ENCODE measurements around the gene MITD1. TPM values are rescaled to one million over a fixed set of nuclear protein-coding genes. Genes with fewer than 3 reads are reported as not detected.
A peak's percentile ranks its signal among the peaks of the same experiment; 100 is the strongest.

The MITD1 gene
- polyA plus RNA-seq (83.1 and 87.7 TPM in 2 replicates), polyA minus RNA-seq (21.8 and 22.6 TPM in 2 replicates)

DNA sequence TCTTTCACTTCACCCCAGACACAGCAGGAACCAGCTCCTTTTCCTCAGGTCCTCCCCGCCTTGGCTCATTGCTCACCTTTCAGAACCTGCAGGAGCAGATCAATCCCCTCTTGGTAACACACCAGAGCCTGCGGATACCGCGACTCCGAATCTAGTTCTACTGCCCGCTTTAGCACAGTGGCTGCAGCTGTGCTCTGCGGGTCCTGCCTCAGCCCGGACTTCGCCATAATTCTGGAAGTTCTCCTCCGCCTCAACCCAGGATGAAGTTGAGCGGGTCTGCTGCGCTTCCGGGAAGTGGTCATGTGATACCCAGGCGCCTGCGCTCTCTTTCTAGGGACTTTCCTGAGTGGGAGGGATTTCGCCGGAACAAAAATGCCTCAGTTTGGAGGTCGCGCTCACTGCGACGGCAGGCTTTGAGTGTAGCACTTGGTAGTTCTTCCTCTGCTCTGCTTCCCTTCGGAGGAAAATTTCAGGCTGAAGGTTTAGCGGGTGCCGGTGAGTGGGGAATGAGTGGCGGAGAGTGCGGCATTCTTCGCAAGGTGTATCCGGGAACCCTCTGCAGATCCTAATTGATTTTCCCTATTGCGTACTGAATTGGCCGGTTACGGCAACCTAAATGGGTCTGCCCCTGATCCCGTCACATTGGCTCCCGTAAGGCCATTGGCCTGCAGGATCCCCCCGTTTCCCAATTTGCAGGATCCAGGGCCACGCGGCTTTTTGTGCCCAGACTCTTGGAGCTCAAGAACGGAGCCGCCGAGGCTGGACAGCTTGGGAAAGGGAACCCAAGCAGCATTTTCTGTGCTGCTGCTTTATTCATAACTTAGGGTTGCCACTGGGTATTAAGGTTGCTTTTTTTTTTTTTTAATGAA lies at the start of gene MITD1, which contains the start of gene MRPL30:
MITD1 (minus strand) TSS at position 304 of the 869 bp plus-strand sequence; CDS start at position 227, 77 bp downstream.
MRPL30 (plus strand) TSS at position 430 of the 869 bp plus-strand sequence. CDS start 5,020 bp downstream, outside the sequence.
- H3K27me3 ChIP-seq (ENCODE audit: insufficient read depth, low read depth, low read length), result no peaks in the 10 kb centered on the region
- TF ChIP-seq POLR2AphosphoS5 (IDR thresholded peaks at IDR 0.05) (peak; percentile 85), TAF1 (IDR thresholded peaks at IDR 0.05; ENCODE audit: low read depth) (peak; percentile 99), EZH2 (IDR thresholded peaks at IDR 0.05; ENCODE audit: borderline replicate concordance, insufficient read depth, low read length, poor library complexity, severe bottlenecking) (no peak), SMC3 (conservative IDR thresholded peaks at IDR 0.05; ENCODE audit: poor library complexity) (peak; percentile 54), EP300 (conservative IDR thresholded peaks at IDR 0.05; ENCODE audit: poor library complexity, severe bottlenecking) (peak; percentile 72), MXI1 (conservative IDR thresholded peaks at IDR 0.05; ENCODE audit: poor library complexity, severe bottlenecking) (peak; percentile 85), RAD21 (conservative IDR thresholded peaks at IDR 0.05) (peak; percentile 33)
- TF ChIP-seq, protein P1, sequence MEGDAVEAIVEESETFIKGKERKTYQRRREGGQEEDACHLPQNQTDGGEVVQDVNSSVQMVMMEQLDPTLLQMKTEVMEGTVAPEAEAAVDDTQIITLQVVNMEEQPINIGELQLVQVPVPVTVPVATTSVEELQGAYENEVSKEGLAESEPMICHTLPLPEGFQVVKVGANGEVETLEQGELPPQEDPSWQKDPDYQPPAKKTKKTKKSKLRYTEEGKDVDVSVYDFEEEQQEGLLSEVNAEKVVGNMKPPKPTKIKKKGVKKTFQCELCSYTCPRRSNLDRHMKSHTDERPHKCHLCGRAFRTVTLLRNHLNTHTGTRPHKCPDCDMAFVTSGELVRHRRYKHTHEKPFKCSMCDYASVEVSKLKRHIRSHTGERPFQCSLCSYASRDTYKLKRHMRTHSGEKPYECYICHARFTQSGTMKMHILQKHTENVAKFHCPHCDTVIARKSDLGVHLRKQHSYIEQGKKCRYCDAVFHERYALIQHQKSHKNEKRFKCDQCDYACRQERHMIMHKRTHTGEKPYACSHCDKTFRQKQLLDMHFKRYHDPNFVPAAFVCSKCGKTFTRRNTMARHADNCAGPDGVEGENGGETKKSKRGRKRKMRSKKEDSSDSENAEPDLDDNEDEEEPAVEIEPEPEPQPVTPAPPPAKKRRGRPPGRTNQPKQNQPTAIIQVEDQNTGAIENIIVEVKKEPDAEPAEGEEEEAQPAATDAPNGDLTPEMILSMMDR (IDR thresholded peaks at IDR 0.05; ENCODE audit: poor library complexity, severe bottlenecking), result no peak
- TF ChIP-seq, protein P2, sequence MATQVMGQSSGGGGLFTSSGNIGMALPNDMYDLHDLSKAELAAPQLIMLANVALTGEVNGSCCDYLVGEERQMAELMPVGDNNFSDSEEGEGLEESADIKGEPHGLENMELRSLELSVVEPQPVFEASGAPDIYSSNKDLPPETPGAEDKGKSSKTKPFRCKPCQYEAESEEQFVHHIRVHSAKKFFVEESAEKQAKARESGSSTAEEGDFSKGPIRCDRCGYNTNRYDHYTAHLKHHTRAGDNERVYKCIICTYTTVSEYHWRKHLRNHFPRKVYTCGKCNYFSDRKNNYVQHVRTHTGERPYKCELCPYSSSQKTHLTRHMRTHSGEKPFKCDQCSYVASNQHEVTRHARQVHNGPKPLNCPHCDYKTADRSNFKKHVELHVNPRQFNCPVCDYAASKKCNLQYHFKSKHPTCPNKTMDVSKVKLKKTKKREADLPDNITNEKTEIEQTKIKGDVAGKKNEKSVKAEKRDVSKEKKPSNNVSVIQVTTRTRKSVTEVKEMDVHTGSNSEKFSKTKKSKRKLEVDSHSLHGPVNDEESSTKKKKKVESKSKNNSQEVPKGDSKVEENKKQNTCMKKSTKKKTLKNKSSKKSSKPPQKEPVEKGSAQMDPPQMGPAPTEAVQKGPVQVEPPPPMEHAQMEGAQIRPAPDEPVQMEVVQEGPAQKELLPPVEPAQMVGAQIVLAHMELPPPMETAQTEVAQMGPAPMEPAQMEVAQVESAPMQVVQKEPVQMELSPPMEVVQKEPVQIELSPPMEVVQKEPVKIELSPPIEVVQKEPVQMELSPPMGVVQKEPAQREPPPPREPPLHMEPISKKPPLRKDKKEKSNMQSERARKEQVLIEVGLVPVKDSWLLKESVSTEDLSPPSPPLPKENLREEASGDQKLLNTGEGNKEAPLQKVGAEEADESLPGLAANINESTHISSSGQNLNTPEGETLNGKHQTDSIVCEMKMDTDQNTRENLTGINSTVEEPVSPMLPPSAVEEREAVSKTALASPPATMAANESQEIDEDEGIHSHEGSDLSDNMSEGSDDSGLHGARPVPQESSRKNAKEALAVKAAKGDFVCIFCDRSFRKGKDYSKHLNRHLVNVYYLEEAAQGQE (IDR thresholded peaks at IDR 0.05; ENCODE audit: borderline replicate concordance), result peak; percentile 98

DNA sequence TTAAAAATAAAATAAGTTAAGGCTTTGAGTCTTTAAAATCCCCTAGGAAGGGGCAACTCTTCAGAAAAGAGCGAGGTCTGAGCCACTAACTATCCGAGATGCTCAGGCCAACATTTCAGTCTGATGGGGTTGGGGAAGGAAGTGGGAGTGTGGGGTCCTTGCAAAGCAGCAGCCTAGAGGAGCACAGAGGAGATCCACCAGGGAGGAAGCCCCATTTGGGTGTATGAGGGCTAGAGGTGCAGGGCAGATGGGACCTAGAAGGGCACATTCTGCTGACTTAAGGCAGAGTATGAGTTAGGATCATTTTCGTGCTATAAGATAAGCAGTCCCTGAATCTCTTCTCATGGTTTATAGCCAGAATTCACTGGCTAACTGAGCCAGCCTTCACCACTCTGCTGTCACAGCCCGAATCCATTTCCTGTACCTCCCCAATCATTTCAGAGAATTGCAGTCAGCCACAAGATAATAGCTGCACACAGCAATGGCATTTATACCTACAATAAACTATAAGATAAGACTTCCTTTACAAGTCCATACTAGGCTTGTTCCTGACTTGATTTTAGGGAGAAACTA lies 37.2 kb upstream of the MITD1 start:
- Histone ChIP-seq H3K4me3 (ENCODE audit: low read length) (no peak overlapping the region), H4K20me1 (ENCODE audit: insufficient read depth) (no peaks in the 10 kb centered on the region), H3K27ac (ENCODE audit: low read length) (no peak overlapping the region), H3K9me3 (ENCODE audit: low read length) (no peaks in the 10 kb centered on the region), H2AFZ (ENCODE audit: low read depth, low read length) (no peak overlapping the region), H3K27me3 (ENCODE audit: insufficient read depth, low read depth, low read length) (no peaks in the 10 kb centered on the region), H3K79me2 (replicated peaks; ENCODE audit: insufficient read depth, low read length) (no peaks in the 10 kb centered on the region), H3K4me2 (ENCODE audit: low read length) (no peak overlapping the region), H3K36me3 (ENCODE audit: insufficient read depth, low read length) (no peaks in the 10 kb centered on the region), H3K9ac (ENCODE audit: low read length) (no peak overlapping the region), H3K9me2 (ENCODE audit: insufficient read depth, low read length) (no peaks in the 10 kb centered on the region), H3F3A (ENCODE audit: insufficient read depth, low read length, poor library complexity, severe bottlenecking) (no peaks in the 10 kb centered on the region)
- TF ChIP-seq EZH2 (IDR thresholded peaks at IDR 0.05; ENCODE audit: borderline replicate concordance, insufficient read depth, low read length, poor library complexity, severe bottlenecking), result no peak
- TF ChIP-seq, protein P2 (IDR thresholded peaks at IDR 0.05; ENCODE audit: borderline replicate concordance), result no peak
- no peak for TF ChIP-seq POLR2AphosphoS5 (IDR thresholded peaks at IDR 0.05)
- no peak for TF ChIP-seq TAF1 (IDR thresholded peaks at IDR 0.05; ENCODE audit: low read depth)
- TF ChIP-seq EP300 (conservative IDR thresholded peaks at IDR 0.05; ENCODE audit: poor library complexity, severe bottlenecking), result no peak

More for the DNA sequence above, at the start of gene MITD1, which contains the start of gene MRPL30:
- peak within 1 kb of the TSS; percentile 82 for H3K27ac ChIP-seq (ENCODE audit: low read length)
- no peaks in the 10 kb centered on the region for H3K9me3 ChIP-seq (ENCODE audit: low read length)
- peak within 1 kb of the TSS; percentile 98 for H3K4me2 ChIP-seq (ENCODE audit: low read length)
- peak within 1 kb of the TSS; percentile 87 for H3K4me3 ChIP-seq (ENCODE audit: low read length)
- peak within 1 kb of the TSS; percentile 77 for H3K9ac ChIP-seq (ENCODE audit: low read length)
- no peaks in the 10 kb centered on the region for H3K36me3 ChIP-seq (ENCODE audit: insufficient read depth, low read length)
- peak within 1 kb of the TSS; percentile 78 for H2AFZ ChIP-seq (ENCODE audit: low read depth, low read length)
- H3K9me2 ChIP-seq (ENCODE audit: insufficient read depth, low read length), result no peaks in the 10 kb centered on the region
- no peaks in the 10 kb centered on the region for H4K20me1 ChIP-seq (ENCODE audit: insufficient read depth)
- H3F3A ChIP-seq (ENCODE audit: insufficient read depth, low read length, poor library complexity, severe bottlenecking), result no peaks in the 10 kb centered on the region
- peaks cover 51% of the 10 kb centered on the region for H3K79me2 ChIP-seq (replicated peaks; ENCODE audit: insufficient read depth, low read length)
